GM19238 (cell line): Measurements from ENCODE around the gene PRUNE2.

ENCODE experiments used
- DNase-seq: peaks from one replicate; pipeline ENCODE4 v3.0.0; 2011; ENCODE audit warnings: low spot score; ENCODE audit not compliant: insufficient read length

Gene PRUNE2

DNA sequence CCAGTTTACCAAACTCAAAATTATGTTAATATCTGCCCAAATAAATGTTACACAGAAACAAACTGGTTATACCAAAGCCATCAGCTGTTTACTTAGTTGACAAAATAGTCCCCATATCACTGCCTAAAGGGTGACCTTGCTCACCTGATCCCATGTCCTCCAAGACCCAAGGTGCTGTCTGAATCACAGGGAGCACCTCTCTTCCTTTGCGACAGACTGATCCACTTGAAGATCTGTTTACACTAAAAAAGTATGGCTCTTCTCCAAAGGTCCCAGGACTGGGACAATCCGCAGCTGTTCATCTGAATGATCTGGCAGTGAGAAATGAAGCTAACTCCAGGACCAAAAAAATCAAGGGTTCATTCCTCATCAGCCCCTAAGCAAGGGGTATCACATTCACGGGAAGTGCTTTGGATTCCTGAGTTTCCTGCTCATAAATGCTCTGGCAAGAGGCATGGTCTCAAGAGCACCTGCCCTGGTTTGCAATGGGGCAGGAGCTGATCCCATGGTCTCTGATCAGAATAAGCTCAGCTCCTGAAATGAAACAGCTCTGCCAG is 5.0 kb downstream of the PRUNE2 start:
- DNase-seq, result no peak

DNA sequence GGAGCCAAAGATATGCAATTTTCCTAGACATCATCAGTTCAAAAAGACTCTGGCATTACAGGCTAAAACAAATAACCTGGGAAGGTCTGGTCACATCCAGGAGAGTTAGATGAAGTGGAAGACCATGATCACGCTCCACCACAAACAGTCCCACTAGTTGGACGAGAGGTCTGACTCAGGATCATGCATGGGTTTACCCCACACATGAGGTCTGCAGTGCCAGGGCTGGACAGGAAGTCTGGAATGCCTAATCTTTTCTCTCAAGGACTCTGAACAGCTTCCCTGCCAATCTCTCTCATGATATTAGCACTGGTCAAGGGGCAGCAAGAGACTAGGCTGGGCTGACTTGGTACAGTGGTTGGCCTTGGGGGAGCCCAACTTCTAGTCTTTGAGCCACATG is 7.1 kb downstream of the PRUNE2 start:
- no peak for DNase-seq

DNA sequence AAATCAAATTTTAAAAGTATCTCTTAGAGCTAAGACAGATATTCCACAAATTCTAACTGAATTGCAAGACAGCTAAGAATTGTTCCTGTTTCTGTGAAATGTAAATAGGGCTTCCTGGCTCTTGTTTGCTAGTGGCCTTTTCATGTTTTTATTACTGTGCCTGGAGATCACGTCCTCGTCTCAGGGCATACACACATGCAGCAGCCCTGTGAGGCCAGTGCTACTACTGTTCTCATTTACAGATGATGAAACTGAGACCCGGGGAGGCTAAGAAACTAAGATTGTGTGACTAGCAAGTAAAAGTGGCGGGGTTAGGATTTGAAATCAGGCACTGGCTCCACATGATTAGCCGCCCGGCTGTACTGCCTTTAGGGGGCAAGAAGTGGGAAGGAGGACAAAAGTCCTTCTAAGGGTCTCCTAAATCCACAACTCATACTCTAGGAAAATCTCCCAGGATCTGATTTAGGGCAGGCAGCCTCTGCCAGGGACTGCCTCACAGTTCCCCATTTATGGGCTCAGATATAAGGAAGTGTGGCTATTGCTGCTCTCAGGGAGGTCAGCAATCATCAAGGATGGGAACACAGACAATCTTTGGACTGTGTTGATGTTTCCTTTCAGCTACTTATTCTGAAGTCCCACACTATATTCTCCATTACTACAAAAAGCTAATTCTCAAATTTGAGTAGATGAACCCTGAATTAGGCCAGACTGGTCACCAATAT is 7.9 kb downstream of the PRUNE2 start:
- DNase-seq, result no peak

DNA sequence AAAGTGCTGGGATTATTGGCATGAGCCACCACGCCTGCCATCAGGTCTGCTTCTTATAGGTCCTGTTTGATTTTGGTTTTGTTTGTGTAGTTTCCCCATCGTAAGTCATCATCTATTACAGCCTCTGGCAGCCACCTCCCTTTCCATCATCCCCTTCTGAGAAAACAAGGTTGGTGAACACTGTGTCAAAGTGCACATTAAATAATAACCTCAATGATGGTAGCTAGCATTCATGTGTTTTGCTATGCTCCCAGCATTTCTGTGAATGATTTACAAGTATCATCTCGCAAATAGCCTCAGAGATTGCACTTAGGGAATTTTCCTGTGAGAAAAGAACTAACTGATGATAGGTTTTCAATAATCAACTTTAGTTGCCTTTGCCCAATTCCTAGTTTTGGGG is 9.9 kb downstream of the PRUNE2 start:
- no peak for DNase-seq

DNA sequence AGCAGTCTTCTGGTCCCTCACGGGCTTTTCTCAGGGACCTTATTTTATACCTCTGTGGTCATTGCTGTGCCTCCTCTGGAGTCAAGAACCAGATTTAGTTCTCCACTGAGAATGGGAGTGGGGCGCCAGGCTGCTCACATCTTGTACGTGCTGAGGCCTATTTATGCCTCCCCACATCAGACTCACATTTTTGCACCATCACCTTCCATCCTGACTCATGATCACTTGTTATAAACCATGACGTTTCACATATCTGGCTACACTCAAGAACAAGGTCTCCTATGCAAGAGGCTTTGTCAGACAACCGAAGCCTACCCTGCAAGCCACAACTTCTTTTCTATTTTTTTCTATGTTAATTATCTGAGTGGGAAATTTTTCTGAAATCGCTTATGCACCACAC is 10.7 kb downstream of the PRUNE2 start:
- DNase-seq, result no peak

DNA sequence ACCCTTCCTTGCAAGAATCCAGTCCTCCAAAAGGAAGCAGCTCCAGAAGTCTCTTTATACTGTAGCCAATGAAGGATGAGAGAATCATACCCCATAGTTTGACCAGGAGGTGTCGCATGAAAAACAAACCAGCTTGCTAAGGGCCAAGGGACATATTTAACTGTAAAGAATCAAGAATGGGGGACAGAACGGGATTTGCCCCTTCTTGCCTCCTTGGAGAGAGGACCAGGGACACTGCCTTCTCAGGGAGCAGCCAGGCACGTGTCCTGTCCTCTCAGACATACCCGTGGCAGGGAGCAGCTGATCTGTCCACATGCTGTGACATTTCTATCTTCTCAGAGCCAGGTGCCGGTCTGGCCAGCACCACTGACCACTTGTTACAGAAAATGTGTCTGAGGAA is 11.7 kb downstream of the PRUNE2 start:
- DNase-seq, result no peak

DNA sequence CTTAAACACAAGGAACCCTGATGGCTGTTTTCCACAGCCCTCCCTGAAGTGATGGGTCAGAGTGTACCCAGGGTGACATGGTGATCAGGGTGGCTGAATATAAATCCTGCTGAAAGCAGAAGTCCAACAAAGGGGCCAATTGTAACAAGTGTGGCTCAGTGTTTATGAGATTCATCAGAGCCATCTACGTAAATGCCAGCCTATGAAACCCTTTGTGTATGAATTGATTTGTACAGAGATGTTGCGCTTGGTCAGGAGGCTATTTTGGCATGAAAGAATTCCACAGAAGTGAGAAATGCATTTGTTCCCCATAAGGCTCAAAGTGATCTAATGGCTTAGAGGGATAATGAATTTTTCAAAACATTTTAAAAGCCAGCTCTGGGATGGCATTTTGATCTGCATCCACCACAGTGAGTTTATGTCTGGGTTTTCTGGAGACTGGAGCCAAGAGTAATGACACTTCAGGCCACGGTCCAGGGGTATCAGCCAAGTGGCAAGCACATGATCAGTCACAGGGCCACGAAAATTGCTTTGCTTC is 12.4 kb downstream of the PRUNE2 start:
- no peak for DNase-seq

DNA sequence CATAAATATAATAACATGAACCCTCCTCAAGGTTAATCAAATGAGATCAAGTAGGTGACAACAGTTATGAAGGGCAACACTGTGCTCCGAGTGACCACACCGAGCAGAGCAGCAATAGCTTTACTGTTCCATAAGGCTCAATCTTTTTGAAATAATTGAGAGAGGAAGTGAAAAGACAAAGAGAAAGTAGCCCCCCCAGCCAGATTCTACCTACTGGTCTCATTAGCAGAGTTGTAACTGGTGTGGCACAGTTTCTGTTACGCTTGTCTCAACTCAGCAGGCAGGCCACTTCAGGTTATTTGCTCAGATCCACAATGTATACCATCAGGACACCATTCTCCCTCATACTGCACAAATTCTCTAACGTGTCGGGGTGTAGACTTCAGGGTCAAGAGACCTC is 14.0 kb downstream of the PRUNE2 start:
- no peak for DNase-seq

DNA sequence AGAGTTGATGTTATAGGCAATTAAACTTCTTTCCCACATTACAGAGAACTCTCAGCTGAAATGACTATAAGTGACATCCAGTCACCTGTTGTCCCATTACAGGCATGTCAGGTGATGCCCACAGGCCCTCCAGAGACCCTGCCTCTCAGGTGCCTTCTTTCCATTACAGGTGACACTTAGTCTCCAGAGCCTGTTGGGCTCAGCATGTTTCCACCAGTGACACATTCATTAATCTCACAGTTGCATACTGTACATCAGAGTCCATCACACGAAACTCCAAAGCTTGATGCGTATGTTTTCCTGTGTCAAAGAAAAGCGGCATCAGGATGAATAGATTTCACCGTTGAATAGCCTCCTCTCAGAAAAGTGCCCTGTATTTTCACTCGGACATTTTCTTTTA is 14.6 kb downstream of the PRUNE2 start:
- DNase-seq, result no peak

DNA sequence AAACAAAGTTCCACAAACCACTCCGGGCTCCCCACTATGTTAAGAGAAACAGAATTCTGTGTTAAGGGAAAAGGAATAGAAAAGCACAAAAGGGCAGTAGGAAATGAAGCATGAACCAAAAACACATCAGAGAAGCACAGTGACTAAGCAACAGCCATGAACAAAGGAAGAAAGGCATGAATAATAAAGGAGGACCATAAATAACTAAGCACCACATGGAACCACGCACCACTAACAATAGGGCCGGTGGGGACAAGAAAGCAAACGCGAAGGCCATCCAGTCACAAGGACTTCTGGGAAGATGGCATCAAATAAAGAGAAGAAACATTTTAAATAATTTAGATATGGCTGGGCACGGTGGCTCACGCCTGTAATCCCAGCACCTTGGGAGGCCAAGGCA is 18.0 kb downstream of the PRUNE2 start:
- no peak for DNase-seq

DNA sequence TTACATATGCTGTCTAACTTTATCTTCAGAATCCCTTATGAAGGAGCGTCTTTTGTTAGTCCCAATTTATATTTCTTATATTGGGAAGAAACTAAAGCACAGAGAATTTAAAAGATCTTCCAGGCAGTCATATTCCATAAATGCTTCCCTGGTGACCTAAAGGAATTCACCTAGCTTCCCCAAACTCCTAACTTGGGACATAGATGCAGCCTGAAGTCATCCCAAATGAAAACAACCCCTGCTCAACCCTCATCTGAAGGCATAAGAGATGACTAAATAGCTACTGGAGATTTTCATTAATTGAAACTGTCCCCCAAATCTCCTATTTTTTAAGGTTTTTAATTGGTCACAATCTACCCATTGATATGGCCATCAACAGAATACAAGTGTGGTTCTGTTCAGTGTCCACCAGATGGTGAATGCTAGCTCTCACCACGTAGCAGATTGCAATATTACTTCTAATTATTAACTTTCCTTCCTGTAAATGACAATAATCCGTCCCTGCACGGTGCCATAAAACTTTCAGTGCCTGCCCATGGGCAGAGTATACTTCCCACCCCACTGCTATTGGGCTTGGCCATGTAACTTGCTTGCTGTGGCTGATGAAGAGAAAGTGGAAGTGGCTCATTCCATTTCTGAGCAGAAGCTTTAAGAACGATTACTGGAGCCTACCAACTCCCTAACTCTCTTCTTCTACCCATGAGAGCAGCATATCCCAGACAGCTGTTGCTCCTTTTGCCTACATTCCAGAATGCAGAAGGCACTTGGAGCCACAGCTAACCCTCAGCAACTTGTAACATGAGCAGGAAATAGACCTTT is 18.7 kb downstream of the PRUNE2 start:
- no peak for DNase-seq

DNA sequence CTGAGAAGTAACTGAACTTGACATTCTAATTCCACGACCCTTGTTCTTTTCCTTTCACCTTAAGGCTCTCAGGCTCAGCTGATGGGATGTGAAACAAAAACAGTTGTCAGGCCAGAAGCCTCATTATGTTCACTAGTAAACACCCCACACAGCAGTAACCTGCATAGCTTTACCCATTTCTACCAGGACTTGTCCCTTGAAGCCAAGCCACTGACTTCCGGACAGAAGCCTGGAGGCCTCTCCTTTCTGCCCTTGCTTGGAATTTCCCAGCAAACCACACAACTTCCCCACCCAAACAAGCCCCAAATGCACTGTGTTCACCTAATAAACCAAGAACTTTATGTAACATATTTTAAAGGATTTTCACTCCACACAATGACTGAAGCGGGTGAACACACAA is 19.6 kb downstream of the PRUNE2 start:
- DNase-seq, result no peak

DNA sequence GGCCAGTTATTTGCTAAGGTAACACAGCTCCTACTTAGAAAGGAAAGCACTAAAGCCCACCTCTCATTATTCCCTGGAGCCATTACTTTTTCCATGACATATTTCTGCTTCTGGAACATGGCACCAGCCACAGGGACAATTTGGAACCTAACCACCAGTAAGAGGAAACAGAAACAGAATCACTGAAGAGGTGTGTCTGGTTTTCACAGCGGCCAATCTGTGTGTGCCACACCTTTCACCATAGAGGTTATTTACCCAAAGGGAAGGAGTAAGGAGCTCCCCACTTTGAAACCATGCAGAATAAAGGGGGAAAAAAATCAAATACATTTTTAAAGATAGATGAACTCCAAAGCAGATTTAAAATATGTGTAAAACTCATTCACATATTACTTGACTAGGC is 21.1 kb downstream of the PRUNE2 start:
- DNase-seq, result no peak

DNA sequence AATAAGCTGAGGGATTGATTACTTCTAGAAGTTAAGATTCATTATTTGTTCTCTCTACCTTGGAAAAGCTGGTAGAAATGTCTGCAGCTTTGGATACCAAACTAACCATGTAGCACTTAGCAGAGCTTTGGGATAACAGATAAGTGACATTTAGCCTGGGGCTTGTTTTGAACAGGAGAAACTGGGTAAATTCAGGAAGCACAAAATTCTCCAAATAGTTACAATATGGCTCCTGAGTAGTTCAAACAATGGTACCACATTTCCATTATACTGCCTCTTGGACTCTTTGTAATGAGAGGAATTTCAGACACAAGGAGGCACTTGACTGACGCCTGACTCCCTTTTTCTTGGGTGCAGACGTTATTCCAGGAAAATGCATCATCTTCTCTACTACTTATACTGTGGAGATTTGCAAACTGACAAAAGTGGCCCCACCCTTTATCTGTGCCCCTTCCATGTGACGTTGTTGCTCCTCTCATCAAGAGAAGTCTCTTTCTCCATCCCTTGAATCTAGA is 22.5 kb downstream of the PRUNE2 start:
- no peak for DNase-seq

DNA sequence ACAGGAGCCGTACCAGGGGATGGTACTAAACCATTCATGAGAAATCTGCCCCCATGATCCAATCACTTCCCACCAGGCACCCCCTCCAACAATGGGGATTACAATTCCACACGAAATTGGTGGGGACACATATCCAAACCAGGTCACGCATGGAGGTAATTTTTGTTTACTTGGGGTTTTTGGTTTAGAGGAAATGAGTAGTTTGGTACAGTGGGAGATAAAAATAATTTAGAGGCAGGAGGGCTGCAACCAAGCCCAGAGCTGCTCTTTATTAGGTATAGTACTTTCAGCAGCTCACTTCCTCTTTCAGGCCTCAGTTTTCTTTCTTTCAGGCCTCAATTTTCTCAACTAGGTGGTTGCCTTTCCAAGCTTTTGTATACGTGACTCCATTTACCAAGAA is 23.2 kb downstream of the PRUNE2 start:
- no peak for DNase-seq

DNA sequence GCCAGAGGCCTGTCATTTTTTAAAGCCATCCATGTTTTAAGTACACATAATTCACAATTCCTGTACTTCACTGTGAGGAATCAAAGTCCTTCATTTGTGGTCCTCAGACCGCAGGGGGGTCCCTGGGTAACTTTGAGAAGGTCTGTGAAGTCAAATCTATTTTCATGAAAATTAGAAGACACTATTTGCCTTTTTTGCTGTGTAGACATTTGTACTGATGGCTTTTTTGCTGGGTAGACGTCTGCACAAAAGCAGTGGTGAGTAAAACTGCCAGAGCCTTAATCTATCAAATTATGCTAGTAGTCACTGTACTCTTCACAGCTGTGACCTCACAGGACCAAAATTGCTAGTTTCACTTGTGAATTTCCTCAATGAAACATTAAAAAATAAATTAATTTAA is 25.7 kb downstream of the PRUNE2 start:
- no peak for DNase-seq

DNA sequence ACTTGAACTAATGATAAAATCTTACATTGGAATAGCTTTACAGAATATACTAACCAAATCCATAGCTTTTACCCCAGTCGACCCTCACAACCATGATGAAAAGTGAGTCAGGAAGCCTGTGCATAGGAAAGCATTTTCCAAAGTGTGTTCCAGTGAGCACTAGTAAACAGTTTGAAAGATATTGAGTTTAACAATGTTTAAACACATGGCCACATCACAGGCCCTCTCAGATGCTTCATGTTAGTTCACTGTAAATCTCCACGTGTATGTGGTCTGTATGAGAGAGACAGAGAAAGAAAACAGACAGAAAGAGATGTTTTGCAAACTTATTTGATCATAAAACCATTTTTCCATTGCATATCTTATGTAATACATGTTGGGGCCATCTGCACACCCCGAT is 27.0 kb downstream of the PRUNE2 start:
- no peak for DNase-seq

DNA sequence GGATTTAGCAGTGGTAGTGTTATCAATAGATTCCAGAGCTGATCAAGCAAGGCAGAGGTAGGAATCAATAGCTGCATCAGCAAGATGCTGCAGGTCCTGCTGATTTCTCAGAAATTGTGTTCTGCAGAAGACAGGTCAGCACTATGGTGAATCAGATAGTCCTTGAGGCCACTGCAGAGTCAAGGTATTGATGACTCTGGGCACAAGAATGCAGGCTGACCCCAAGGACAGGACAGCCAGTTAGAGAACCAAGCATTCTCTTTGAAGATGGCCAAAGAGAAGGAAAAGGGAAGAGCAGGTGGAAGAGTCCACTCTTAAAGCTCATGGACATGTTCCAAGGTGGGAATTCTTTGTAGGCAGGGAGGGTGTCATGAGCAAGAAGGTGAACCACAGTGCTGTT is 28.0 kb downstream of the PRUNE2 start:
- no peak for DNase-seq

DNA sequence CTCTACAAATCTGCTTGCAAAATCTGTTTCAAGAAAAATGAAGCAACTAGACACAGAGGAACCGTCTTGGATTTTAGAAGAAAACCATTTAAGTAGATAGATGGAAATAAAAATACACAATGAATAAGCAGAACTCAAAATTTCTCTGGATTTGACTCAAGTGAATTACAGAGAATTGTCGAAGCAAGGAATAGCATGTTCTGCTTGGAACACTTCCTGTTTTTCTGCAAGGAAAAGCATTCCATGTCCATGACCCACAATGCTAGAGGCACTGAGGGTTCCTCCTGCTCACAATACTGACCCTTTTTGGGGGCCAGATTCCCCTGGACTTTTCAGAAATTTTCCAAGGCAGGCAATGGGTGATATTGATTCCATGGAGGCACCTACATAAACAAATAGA is 29.8 kb downstream of the PRUNE2 start:
- no peak for DNase-seq

DNA sequence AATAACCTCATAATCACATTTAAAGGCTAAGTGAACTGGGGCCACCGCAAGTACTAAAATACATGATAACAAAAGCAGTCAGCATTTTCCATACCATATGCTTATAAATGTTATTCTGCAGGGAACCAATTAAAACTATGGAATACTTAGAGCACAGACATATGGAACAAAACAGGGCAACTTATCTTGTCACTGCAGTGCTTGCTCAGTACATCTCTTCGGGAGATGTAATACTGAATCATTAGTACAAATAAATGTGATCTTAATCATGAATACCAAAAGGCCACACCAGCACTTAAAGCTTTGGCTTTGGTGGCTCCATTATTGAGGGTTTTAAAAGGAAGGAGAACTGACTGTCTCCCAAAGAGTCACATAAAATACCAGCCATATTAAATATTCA is 32.1 kb downstream of the PRUNE2 start:
- DNase-seq, result no peak

DNA sequence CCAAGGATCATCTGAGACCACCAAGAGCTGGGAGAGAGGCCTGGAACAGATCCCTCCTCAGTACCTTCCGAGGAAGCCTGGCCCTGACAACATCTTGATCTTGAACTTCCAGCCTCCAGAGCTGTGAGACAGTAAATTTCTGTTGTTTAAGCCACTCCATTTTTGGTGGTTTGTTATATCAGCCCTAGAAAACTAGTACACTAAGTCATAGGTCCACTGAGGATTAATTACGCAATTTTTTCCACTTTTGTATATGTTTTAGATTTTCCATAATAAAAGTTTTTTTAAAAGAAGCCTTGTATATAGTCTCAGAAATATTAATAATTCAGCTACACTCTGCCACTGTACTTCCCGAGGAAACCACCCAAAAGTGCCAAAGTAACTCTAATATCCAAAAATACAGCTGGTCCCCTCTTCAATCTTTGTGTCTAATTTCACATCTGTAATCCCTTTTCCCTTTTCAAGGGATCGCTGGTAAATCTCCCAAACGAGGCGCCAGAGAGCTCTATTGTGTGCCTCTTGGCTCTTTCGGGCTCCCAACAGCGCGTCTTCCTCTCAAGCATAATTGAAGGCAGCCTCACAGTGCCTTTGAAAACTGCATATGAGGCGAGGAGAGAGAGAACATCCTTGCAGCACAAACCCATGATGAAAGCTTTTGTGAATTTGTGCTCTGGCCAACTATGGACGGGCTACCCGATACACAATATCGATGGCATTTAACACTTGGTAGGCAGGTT is 32.7 kb downstream of the PRUNE2 start:
- no peak for DNase-seq

DNA sequence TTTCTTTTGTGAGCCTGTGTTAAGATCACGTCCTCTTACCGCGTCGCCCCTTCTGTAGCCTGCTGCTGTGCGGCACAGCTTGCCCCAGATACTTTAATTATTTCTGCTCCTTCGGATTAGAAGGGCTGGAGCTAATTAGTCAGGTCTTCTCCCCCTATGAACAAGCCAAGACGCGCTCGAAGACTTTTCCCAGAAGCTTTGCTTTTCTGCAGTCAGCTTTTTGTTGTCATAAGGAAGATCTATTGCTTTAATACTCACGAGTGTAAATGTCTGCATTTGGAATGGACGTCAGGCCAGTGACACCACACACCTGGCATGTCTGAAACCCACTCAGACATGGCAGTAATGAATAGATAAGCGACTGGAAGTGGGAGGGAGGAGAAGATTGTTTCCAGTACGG is 37.0 kb downstream of the PRUNE2 start:
- no peak for DNase-seq
